IgD-negative memory B cell (primary cell): ENCODE data around the gene APBA2. TPM values are rescaled to one million over a fixed set of nuclear protein-coding genes. Genes with fewer than 3 reads are reported as not detected.

ENCODE experiments used
- H3K27ac Mint-ChIP-seq, 3 donors: one replicate each; pipeline ENCODE4 v1.8.0; 2020 to 2022; ENCODE audit warnings: mild to moderate bottlenecking in 3 of 3, mixed read lengths in 3 of 3, moderate library complexity in 1 of 3
- H3K27me3 Mint-ChIP-seq: one replicate; pipeline ENCODE4 v1.8.0; 2021; ENCODE audit warnings: mixed read lengths
- H3K36me3 Mint-ChIP-seq: one replicate; pipeline ENCODE4 v1.8.0; 2020; ENCODE audit warnings: mild to moderate bottlenecking, mixed read lengths
- H3K4me1 Mint-ChIP-seq, 3 donors: one replicate each; pipeline ENCODE4 v1.8.0; 2020 to 2022; ENCODE audit warnings: mixed read lengths in 3 of 3, mild to moderate bottlenecking in 1 of 3
- H3K4me3 Mint-ChIP-seq, 4 donors: one replicate each; pipeline ENCODE4 v1.8.0; 2020 to 2022; ENCODE audit warnings: mild to moderate bottlenecking in 4 of 4, mixed read lengths in 4 of 4, moderate library complexity in 3 of 4
- H3K9me3 Mint-ChIP-seq, 3 donors: one replicate each; pipeline ENCODE4 v1.8.0; 2020 to 2021; ENCODE audit warnings: mixed read lengths in 3 of 3, mild to moderate bottlenecking in 1 of 3
- polyA plus RNA-seq: library from polyadenylated mRNA; unstranded; fragments of 300-500 nt; fragmentation: Illumina TruSeq; gene quantifications from one replicate; pipeline ENCODE4 v1.2.3, GENCODE V29; 2021

Gene APBA2
- polyA plus RNA-seq, 1 donor from 2014 or later = 3.5 TPM

DNA sequence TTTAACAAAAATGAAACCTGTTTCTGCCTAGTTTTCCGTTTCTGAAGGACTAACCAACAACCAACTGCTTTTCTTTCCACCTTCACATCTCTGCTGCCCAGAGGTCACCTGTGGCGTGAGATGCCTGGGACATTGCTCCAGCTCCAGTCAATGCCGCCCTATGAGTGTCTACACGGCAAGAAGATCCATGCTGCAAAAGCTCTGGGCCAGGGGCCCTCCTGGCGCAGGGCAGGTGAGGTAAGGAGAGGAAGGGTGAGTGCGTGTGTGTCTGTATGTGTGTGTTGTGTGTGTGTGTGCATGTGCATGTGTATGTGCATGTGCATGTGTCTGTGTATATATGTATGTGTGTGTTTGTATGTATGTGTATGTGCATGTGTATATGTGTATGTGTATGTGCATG, 252.5 kb downstream of the APBA2 start:
- Mint-ChIP-seq H3K4me1 (peaks cover 0 to 7% (median 0%) of the 10 kb centered on the region in 3 donors), H3K27ac (no peak overlapping the region), H3K4me3 (no peak overlapping the region), H3K36me3 (no peaks in the 10 kb centered on the region), H3K9me3 (peaks cover 0 to 2% (median 0%) of the 10 kb centered on the region in 3 donors), H3K27me3 (peaks cover 17% of the 10 kb centered on the region)

DNA sequence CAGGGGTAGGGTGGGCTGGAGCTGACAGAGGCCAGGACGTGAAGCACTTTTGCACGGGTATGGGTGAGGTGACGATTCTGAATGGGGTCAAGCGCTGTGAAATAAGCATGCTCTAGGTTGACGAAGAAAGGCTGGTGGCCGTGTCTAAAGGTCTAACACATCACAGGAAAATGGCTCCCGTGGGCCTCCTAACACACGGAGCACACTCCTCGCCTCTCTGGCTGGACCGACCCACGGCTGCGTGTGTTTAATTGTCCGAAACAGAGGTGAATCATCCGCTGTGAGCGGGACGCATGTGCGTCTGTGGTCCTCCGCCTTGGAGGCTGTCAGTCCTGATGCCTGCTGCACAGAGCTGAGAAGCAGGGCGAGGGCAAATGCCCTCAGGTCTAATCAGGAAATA, 253.3 kb downstream of the APBA2 start:
- H3K4me1 Mint-ChIP-seq = peaks cover 0 to 7% (median 0%) of the 10 kb centered on the region in 3 donors
- H3K27me3 Mint-ChIP-seq = peaks cover 22% of the 10 kb centered on the region
- H3K36me3 Mint-ChIP-seq = no peaks in the 10 kb centered on the region
- H3K27ac Mint-ChIP-seq = no peak overlapping the region
- H3K4me3 Mint-ChIP-seq = no peak overlapping the region
- H3K9me3 Mint-ChIP-seq = peaks cover 0 to 2% (median 0%) of the 10 kb centered on the region in 3 donors

DNA sequence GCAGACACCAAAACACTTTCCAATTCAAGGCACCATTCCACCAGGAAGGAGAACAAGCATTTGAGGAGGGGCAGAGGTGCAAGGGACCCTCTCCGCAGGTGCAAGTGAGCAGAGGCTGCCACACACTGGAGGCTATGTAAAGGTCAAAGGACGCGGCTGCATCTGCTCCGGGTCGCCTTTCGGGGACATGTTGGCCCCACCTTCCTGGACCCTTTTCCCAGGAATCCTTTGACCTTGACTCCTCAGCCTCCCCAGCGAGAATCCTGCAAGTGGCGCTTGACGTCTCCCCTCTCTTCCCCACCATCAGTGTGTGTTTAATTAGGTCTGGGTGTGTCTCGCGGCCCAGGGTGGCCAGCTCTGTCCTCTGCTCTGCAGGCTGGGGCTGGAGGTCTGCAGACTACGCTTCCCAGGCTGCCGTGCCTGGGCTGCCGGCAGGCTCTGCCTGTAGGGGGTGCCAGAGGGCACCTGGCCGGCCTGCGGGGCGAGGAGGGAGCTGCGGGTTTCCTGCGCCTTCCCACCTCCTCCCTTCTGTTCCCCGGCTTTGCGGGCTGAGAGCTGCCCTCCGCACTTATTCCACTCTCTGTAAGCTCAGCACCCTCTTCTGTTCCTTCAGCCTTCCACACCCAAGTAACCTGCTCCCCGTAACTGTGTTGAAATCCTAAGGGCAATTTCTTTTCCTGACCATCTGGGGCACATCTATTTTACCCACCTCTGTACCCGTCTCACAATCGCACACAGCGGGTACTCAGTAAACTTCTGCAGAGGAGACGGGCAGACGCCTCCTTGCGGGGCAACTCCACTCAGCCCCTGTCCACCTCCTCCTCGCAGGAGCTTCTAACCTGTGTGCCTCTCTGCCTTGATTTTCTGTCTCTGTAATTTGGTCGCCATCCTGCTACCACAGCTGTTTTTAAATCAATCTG, 254.0 kb downstream of the APBA2 start:
- Mint-ChIP-seq H3K9me3 (peaks cover 0 to 2% (median 0%) of the 10 kb centered on the region in 3 donors), H3K4me1 (peaks cover 0 to 7% (median 0%) of the 10 kb centered on the region in 3 donors), H3K4me3 (peak overlapping the region in 1 of 4 donors; percentile 3), H3K27ac (no peak overlapping the region), H3K36me3 (no peaks in the 10 kb centered on the region), H3K27me3 (peaks cover 23% of the 10 kb centered on the region)

DNA sequence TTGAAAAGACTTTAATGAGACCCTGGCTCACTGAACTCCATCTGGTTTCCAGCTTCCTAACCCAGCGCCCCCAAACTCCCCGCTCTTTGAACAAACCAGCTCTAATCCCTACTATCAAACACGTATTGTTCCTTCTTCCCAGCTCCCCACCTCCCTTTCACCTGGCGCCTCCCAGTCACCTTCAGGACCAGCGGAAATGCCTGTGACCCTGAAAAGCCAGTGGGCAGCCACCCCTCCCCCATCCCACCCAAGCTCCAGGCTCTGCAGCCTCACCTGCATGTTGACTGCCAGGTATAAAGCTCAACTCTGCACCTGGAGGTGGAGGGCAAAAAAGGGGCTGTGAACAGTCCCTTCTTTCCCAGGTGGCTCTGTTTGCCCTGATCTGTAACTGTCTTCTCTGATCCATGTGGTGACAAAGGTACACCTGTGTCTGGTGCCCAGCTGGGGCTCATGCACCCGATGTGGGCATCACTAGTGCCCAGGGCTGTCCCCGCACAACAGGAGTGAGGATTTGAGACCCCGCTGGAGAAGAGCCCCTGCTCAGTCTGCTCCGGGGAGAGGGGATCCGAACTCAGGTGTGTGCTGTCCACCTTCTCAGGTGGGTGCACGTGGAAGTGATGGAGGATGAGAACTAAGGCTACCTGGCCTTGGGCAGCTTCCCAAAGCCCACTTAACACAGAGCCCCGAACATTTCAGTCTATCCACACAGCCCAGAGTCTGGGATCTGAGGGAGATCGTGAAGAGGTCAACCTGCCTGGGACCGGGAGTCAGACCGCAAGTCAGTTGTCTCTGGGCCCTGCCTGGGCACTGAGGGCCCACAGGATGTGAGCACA, 254.9 kb downstream of the APBA2 start:
- no peaks in the 10 kb centered on the region for H3K36me3 Mint-ChIP-seq
- no peak overlapping the region for H3K4me3 Mint-ChIP-seq
- H3K9me3 Mint-ChIP-seq = peaks cover 0 to 2% (median 0%) of the 10 kb centered on the region in 3 donors
- H3K27me3 Mint-ChIP-seq = peaks cover 20% of the 10 kb centered on the region
- H3K4me1 Mint-ChIP-seq = peaks cover 0 to 7% (median 0%) of the 10 kb centered on the region in 3 donors
- no peak overlapping the region for H3K27ac Mint-ChIP-seq

DNA sequence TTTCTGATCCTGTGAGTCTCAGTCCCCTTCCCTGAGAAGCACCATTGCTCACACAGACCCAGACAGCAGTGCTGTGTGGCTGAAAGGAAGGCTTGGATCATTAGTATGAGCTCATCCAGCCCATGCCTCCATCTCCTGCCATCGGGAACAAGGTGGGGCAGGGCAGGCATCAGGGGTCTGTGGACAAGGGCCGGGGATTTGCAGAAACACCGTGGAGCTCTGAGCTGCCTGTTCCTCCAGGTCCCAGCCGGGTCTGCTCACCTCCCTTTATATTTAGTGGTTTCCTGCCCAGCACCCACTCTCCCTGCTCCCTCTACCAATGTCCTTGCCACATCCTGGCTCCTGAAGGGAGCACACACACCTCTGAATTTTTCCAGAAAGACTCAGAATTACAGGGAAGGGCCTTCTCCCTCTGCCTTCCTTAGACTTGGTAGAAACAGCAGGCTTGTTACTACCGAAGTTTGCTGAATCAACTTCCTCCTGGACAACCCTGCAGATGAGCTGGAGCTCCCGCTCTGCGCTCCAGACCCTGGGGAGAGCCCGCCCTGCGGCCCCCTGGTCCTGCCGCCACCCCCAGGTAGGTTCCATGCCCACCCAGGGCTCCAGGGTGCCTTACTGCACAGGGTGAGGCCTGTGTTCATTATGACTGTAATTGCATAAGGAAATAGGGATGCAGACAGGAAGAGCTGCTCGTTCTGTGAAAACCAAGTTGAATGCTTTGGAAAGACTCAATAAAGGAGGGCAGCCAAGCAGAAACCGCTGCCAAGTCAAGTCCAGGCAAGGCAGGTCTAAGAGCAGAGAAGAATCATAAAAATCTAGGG, 255.7 kb downstream of the APBA2 start:
- Mint-ChIP-seq H3K27ac (no peak overlapping the region), H3K4me1 (peaks cover 0 to 7% (median 0%) of the 10 kb centered on the region in 3 donors), H3K36me3 (no peaks in the 10 kb centered on the region), H3K27me3 (peaks cover 20% of the 10 kb centered on the region), H3K9me3 (peaks cover 0 to 2% (median 0%) of the 10 kb centered on the region in 3 donors), H3K4me3 (no peak overlapping the region)

DNA sequence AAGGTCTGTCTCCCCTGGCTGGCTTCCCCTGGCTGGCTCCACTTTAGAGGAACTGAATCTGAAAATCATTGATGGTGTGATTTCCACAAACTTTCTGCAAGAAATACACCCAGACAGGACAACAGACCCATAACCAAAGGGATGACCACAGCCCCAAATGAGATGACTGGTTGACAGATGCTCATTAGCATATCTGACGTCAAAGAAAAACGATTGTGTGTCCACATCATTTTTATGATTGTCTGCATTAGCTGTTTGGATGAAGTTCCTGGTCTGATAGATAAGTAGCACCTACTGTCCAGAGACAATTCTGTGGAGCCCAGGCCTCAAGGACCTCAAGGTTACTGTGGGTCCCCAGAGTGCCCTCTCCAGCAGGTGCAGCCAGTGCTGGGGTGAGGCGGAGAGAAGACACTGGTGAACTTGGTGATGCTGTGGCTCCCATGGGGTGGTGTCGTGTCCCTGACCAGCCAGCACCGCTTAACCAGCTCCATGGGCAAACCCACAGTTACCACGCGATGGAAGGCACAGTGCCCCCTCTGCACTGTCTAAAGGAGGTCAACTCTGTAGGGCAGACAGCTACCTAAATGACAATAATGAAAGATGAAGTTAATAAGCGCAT, 256.5 kb downstream of the APBA2 start:
- Mint-ChIP-seq H3K27me3 (peaks cover 20% of the 10 kb centered on the region), H3K4me1 (peaks cover 0 to 7% (median 0%) of the 10 kb centered on the region in 3 donors), H3K4me3 (no peak overlapping the region), H3K9me3 (peaks cover 0 to 2% (median 0%) of the 10 kb centered on the region in 3 donors), H3K36me3 (no peaks in the 10 kb centered on the region), H3K27ac (no peak overlapping the region)

DNA sequence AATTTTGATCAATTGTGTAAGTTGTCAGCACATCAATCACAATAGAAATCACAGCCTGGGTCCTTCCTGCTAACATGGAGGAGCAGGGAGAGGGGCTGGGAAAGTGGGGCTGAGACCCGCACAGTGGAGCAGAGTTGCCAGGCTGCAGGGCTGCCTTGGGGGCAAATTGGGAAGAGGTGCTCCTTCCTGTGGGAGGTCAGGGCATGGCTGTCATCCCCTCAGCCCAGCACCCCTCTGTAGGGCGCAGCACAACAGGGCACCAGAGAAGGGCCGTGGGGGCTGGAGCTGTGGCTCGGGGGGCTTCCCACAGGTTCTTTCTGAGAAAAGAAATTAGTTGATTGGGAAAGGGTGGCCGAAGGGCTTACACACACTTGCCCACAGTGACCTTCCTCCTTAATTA, 257.5 kb downstream of the APBA2 start:
- no peaks in the 10 kb centered on the region for H3K36me3 Mint-ChIP-seq
- no peak overlapping the region for H3K4me3 Mint-ChIP-seq
- H3K27me3 Mint-ChIP-seq = peaks cover 19% of the 10 kb centered on the region
- peaks cover 0 to 7% (median 0%) of the 10 kb centered on the region in 3 donors for H3K4me1 Mint-ChIP-seq
- peak overlapping the region in 1 of 3 donors; percentile 77 for H3K27ac Mint-ChIP-seq
- H3K9me3 Mint-ChIP-seq = peaks cover 0 to 2% (median 0%) of the 10 kb centered on the region in 3 donors

DNA sequence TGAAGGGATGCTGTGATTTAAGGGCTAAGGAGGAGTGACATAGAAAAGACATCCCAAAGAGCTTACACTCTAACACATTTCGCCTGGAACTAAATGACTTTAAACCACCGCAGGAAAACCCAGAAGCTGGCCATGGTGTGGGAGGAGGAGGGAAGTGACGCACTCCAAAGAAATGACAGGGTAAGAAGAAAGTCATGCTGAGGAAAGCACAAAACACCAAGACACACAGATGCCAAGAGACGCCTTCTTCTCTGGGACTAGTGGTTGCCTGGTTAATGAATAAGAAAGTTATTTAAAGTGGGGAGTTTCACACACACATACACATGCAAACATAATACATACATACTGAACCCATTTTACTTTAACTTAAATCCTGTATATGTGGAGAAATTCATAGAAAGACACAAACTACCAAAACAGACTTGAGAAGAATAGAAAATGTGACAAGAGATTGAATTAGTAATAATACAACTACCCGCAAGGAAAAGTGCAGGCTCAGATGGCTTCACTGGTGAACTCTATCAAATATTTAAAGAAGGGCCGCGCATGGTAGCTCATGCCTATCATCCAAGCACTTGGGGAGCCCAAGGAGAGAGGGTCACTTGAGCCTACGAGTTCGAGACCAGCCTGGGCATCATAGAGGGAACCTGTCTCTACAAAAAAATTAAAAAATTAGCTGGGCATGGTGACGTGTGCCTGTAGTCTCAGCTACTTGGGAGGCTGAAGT, 258.3 kb downstream of the APBA2 start:
- H3K4me3 Mint-ChIP-seq = no peak overlapping the region
- peaks cover 16% of the 10 kb centered on the region for H3K27me3 Mint-ChIP-seq
- H3K27ac Mint-ChIP-seq = no peak overlapping the region
- peaks cover 0 to 2% (median 0%) of the 10 kb centered on the region in 3 donors for H3K9me3 Mint-ChIP-seq
- no peaks in the 10 kb centered on the region for H3K36me3 Mint-ChIP-seq
- H3K4me1 Mint-ChIP-seq = peaks cover 0 to 5% (median 0%) of the 10 kb centered on the region in 3 donors

DNA sequence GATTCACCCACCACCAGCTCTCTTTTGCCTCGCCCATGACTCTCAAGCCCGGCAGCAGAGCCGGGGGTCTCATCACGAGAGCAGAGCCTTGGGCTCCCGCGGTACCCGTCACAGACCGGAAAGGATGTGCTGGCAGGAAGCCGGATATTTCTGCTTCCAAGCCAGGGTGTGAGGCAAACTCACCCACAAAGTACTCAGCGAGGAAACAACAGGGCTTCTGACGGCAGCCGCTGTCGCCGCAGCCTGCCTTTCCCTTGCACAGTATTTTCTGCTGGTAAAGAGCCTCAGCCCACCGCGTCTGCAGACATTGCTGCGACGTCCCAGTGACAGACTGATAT, 263.9 kb downstream of the APBA2 start:
- Mint-ChIP-seq H3K27me3 (no peaks in the 10 kb centered on the region), H3K27ac (no peak overlapping the region), H3K4me1 (no peaks in the 10 kb centered on the region), H3K4me3 (no peak overlapping the region), H3K36me3 (peaks cover 3% of the 10 kb centered on the region), H3K9me3 (peaks cover 1 to 10% (median 5%) of the 10 kb centered on the region in 3 donors)

DNA sequence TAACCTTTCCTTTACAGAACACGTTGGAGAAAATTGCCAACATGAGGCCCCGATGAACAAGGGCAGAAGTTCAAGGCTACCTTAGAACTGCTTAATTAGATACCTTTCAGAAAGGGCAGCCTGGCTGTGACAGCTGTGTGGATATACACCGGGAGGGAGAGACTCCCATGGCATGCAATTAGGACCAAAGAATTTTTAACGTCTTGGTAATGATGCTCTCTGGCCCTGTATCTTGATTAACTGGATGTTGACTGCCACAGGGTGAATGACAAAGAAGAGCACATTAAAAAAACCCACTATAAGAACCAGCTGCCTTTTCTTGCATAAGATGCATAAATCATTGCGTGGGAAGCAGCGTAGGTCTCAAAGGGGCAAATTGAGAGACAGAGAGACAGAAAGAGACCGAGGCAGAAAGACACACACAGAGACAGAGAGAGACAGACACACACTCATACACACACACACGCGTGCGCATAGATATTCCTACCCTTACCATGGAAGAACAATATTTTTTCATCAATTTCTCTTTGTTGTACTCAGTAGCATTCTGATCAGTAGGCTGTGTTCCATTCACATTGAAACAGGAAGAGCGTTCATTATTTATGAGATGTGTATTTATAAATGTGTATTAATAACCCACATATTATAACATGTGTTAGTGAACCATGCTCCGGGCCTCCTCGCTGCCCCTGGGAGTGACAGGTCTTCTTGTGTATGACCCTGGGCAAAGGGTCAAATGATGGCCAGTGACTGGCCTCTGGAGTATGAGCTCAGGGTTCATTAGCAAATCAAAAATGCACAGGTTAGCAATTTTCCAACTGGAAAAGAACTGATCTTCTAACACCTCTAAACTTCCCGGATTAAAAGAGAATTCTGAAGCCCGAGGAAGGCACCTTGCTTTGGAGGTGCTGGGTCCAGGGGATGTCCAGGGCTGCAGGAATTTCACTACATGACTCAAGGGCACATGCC, 265.0 kb downstream of the APBA2 start:
- Mint-ChIP-seq H3K4me1 (no peaks in the 10 kb centered on the region), H3K27me3 (peaks cover 3% of the 10 kb centered on the region)

DNA sequence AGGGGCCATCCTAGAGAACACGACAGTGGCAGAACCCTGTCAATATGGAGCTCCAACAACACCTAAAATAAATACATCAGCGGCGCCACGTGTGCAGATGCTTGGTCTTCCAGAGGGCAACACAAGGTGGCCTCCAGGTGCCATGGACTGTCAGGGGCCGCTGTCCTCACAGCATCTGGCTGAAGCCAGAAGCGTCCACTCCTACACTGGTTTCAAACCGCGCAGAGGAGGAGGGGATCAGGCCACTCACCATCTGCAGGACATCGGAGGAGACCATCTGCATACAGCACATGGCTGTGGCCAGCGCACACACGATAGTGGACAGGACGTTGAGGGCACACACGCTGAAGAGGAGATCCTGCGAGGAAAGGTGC, 265.7 kb downstream of the APBA2 start:
- no peaks in the 10 kb centered on the region for H3K4me1 Mint-ChIP-seq
- peaks cover 3 to 10% (median 5%) of the 10 kb centered on the region in 3 donors for H3K9me3 Mint-ChIP-seq
- H3K36me3 Mint-ChIP-seq = peaks cover 3% of the 10 kb centered on the region
- H3K27me3 Mint-ChIP-seq = peaks cover 3% of the 10 kb centered on the region
- H3K27ac Mint-ChIP-seq = no peak overlapping the region
- H3K4me3 Mint-ChIP-seq = no peak overlapping the region

More for the DNA sequence above, 265.0 kb downstream of the APBA2 start:
- H3K4me3 Mint-ChIP-seq = no peak overlapping the region
- H3K36me3 Mint-ChIP-seq = peaks cover 3% of the 10 kb centered on the region
- H3K9me3 Mint-ChIP-seq = peaks cover 1 to 10% (median 5%) of the 10 kb centered on the region in 3 donors
- H3K27ac Mint-ChIP-seq = no peak overlapping the region

DNA sequence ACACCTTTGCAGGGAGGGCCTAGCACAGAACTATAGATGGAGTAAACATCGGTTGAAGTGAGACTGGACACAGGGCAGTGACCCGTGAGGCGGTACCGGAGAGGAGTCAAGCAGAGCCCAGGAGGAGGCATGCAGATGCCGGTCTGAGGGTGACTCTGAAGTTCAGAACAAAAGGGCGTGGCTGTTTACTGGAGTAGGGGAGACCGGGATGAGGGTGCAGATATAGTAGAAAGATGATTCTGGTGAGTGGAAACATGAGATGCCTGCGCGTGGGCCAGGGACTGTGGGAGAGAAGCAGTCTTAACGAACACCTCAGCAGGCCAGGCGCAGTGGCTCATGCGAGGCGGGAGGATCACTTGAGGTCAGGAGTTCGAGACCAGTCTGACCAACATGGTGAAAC, 270.7 kb downstream of the APBA2 start:
- Mint-ChIP-seq H3K27me3 (peaks cover 8% of the 10 kb centered on the region), H3K9me3 (peaks cover 9 to 15% (median 9%) of the 10 kb centered on the region in 3 donors), H3K4me1 (no peaks in the 10 kb centered on the region), H3K4me3 (no peak overlapping the region), H3K27ac (no peak overlapping the region), H3K36me3 (peaks cover 3% of the 10 kb centered on the region)
